Activated CD8-positive, alpha-beta memory T cell treated with anti-CD3 and anti-CD28 coated beads, Interleukin-2, amount 50 U/mL, for 1 hour (primary cell): Measurements from ENCODE around the gene GTF2F2.
"Not testable (repeated sequence)": the region's sequence is repeated elsewhere in the genome, so short reads cannot be mapped to it uniquely, and the experiment has no call there.

Experiments
- DNase-seq: peaks from one replicate; pipeline ENCODE4 v3.0.0-alpha.2; 2020; ENCODE audit errors: extremely low read depth

GTF2F2 gene

GRCh38 chr13:45180303-45180702 lies 60.0 kb downstream of the GTF2F2 start:
- DNase-seq, result no peak

GRCh38 chr13:45180713-45181601 lies 60.6 kb downstream of the GTF2F2 start:
- no peak for DNase-seq

GRCh38 chr13:45184693-45185092 lies 64.4 kb downstream of the GTF2F2 start:
- DNase-seq, result no peak

- DNase-seq, result no peak
Measured at GRCh38 chr13:45185286-45185685, 65.0 kb downstream of the GTF2F2 start.

GRCh38 chr13:45189077-45189476 lies 68.8 kb downstream of the GTF2F2 start:
- not testable (repeated sequence) for DNase-seq

GRCh38 chr13:45189511-45189910 lies 69.2 kb downstream of the GTF2F2 start:
- not testable (repeated sequence) for DNase-seq

- no peak for DNase-seq
Measured at GRCh38 chr13:45191874-45192273, 71.6 kb downstream of the GTF2F2 start.

GRCh38 chr13:45194081-45194939 lies 74.0 kb downstream of the GTF2F2 start:
- DNase-seq, result no peak

GRCh38 chr13:45195421-45195820 lies 75.1 kb downstream of the GTF2F2 start:
- no peak for DNase-seq

- DNase-seq, result no peak
Measured at GRCh38 chr13:45196096-45196495, 75.8 kb downstream of the GTF2F2 start.

- no peak for DNase-seq
Measured at GRCh38 chr13:45196622-45197021, 76.3 kb downstream of the GTF2F2 start.

- DNase-seq, result no peak
Measured at GRCh38 chr13:45198041-45198440, 77.7 kb downstream of the GTF2F2 start.

GRCh38 chr13:45198924-45199323 lies 78.6 kb downstream of the GTF2F2 start:
- DNase-seq, result no peak

- no peak for DNase-seq
Measured at GRCh38 chr13:45199711-45200110, 79.4 kb downstream of the GTF2F2 start.

- no peak for DNase-seq
Measured at GRCh38 chr13:45200701-45201232, 80.5 kb downstream of the GTF2F2 start, which contains the start of gene KCTD4. TSS of gene KCTD4 (minus strand) at chr13:45201045. CDS start at chr13:45194567, 6,478 bp downstream.

- no peak for DNase-seq
Measured at GRCh38 chr13:45205124-45205523, 84.8 kb downstream of the GTF2F2 start.

- DNase-seq, result no peak
Measured at GRCh38 chr13:45206340-45206739, 86.0 kb downstream of the GTF2F2 start.

GRCh38 chr13:45207319-45207718 lies 87.0 kb downstream of the GTF2F2 start:
- no peak for DNase-seq

- DNase-seq, result no peak
Measured at GRCh38 chr13:45208132-45208531, 87.8 kb downstream of the GTF2F2 start.

- no peak for DNase-seq
Measured at GRCh38 chr13:45209229-45209628, 88.9 kb downstream of the GTF2F2 start.

GRCh38 chr13:45215392-45216077 lies 95.2 kb downstream of the GTF2F2 start:
- DNase-seq, result no peak

- DNase-seq, result no peak
Measured at GRCh38 chr13:45216193-45216592, 95.9 kb downstream of the GTF2F2 start.
